SK-N-MC (cell line): ENCODE results near the gene KLRC2.
A peak's percentile ranks its signal among the peaks of the same experiment; 100 is the strongest.
"Not testable (repeated sequence)": the region's sequence is repeated elsewhere in the genome, so short reads cannot be mapped to it uniquely, and the experiment has no call there.

Source experiments
- DNase-seq: peaks from one replicate; pipeline ENCODE4 v3.0.0-alpha.2; 2011; ENCODE audit warnings: low read depth, low spot score
- H3K27ac ChIP-seq: fragments of 200-600 bp; sonication (generic); 2 replicates; pipeline ENCODE4 v1.5.1; 2016; ENCODE audit warnings: mixed run types
- H3K36me3 ChIP-seq: fragments of 200-600 bp; sonication (generic); 2 replicates; pipeline ENCODE4 v1.6.1; 2017; ENCODE audit warnings: antibody characterized with exemption, low read length, mixed read lengths; ENCODE audit not compliant: insufficient read depth
- H3K4me3 ChIP-seq: fragments of 200-600 bp; sonication (generic); 2 replicates; pipeline ENCODE4 v1.5.1; 2016
- H3K9ac ChIP-seq: fragments of 200-600 bp; sonication (generic); 2 replicates; pipeline ENCODE4 v1.8.0; 2017; ENCODE audit warnings: mixed run types, mixed read lengths; ENCODE audit not compliant: insufficient read length
- H3K9me3 ChIP-seq: fragments of 200-600 bp; sonication (generic); 2 replicates; pipeline ENCODE4 v1.6.1; 2017; ENCODE audit warnings: low read depth, mild to moderate bottlenecking, antibody characterized with exemption, low read length, moderate library complexity, mixed read lengths
- EZH2 ChIP-seq: fragments of 200-600 bp; sonication (generic); IDR thresholded peaks from one replicate; pipeline ENCODE4 v1.6.1; 2017; ENCODE audit warnings: antibody characterized with exemption
- FOXP2 ChIP-seq: optimal IDR thresholded peaks from 2 replicates; pipeline ENCODE3; 2011; ENCODE audit warnings: mild to moderate bottlenecking, moderate library complexity; ENCODE audit not compliant: insufficient read depth; ENCODE audit errors: extremely low read length, control extremely low read depth
- POLR2AphosphoS5 ChIP-seq: IDR thresholded peaks from 2 replicates; pipeline ENCODE4 v1.6.1; 2012; ENCODE audit warnings: mild to moderate bottlenecking, low read depth, low read length, borderline replicate concordance

KLRC2 gene

GRCh38 chr12:10395390-10395998, 40.3 kb downstream of the KLRC2 start:
- no peaks in the 10 kb centered on the region for H3K36me3 ChIP-seq
- peak overlapping the region; percentile 40 for H3K9ac ChIP-seq
- TF ChIP-seq POLR2AphosphoS5: peak; percentile 44; the same call in 1 of the 2 replicates
- TF ChIP-seq FOXP2: no peak
- peak overlapping the region; percentile 82 for H3K27ac ChIP-seq
- H3K4me3 ChIP-seq: peak overlapping the region; percentile 65
- H3K9me3 ChIP-seq: no peaks in the 10 kb centered on the region
- DNase-seq: peak; percentile 84

DNA sequence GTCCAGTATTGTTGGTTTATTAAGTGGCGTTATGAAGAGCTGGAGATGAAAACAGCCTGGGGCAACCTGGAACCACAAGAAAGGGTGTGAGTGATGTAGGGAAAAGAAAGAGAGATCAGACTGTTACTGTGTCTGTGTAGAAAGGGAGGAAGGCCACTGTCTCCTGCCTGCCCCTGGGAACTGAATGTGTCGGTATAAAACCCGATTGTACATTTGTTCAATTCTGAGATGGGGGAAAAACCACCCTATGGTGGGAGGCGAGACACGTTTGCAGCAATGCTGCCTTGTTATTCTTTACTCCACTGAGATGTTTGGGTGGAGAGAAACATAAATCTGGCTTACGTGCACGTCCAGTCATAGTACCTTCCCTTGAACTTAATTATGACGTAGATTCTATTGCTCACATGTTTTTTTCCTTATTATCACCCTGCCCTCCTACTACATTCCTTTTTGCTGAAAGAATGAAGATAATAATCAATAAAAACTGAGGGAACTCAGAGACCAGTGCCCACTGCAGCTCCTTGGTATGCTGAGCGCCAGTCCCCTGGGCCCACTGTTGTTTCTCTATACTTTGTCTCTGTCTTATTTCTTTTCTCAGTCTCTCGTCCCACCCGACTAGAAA, 41.2 kb downstream of the KLRC2 start:
- Histone ChIP-seq H3K27ac (peak overlapping the region; percentile 82), H3K4me3 (peak overlapping the region; percentile 65)
- H3K9me3 ChIP-seq, H3K36me3 ChIP-seq, H3K9ac ChIP-seq, DNase-seq: not testable (repeated sequence)

- TF ChIP-seq EZH2: no peak
- no peak for TF ChIP-seq POLR2AphosphoS5
- no peak for TF ChIP-seq FOXP2
- no peak overlapping the region for H3K4me3 ChIP-seq
- no peak overlapping the region for H3K27ac ChIP-seq
- no peak overlapping the region for H3K9ac ChIP-seq
- no peaks in the 10 kb centered on the region for H3K36me3 ChIP-seq
- no peaks in the 10 kb centered on the region for H3K9me3 ChIP-seq
- DNase-seq: no peak
Measured at GRCh38 chr12:10393291-10393690, 42.5 kb downstream of the KLRC2 start.

DNA sequence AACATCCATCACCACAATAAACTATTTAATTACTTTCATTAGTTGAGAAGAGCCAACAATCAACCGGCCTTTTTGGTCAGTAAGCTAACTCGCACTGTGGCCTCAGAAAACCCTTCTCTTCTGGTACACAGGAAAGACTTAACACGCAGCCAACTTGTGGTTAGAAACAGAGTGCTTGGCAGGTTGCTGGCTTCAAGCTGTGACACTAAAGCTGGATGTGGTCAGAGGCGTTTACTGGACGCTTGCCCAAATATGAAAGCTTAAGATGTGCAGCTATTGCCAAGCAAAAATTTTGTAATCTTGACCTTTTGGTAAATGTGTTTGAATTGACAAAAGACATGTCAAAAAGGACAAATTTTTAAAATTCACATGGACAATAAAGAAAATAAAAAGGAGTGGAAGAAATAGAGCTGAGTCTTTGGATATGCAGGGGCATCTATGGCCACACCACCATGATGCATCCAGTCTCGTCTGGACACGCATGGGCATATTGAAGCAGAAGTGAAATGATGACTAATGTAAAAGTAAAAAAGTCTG, 43.3 kb downstream of the KLRC2 start:
- Histone ChIP-seq H3K27ac (no peak overlapping the region), H3K4me3 (no peak overlapping the region), H3K9ac (no peak overlapping the region), H3K36me3 (no peaks in the 10 kb centered on the region), H3K9me3 (no peaks in the 10 kb centered on the region)
- no peak for DNase-seq
- TF ChIP-seq POLR2AphosphoS5: no peak
- TF ChIP-seq EZH2: no peak
- TF ChIP-seq FOXP2: no peak

DNA sequence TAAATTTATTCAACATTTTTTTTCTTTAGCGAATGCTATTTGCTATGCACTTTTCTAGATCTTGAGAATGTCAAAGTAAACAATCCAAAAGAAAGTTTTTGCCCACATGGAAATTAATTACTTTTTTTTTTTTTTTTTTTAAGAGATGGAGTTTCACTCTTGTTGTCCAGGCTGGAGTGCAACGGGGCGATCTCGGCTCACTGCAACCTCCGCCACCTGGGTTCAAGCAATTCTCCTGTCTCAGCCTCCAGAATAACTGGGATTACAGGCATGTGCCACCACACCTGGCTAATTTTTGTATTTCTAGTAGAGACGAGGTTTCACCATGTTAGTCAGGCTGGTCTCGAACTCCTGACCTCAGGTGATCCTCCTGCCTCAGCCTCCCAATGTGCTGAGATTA, 44.8 kb downstream of the KLRC2 start:
- not testable (repeated sequence) for H3K27ac ChIP-seq, H3K9ac ChIP-seq, H3K9me3 ChIP-seq, H3K4me3 ChIP-seq, H3K36me3 ChIP-seq, DNase-seq

DNA sequence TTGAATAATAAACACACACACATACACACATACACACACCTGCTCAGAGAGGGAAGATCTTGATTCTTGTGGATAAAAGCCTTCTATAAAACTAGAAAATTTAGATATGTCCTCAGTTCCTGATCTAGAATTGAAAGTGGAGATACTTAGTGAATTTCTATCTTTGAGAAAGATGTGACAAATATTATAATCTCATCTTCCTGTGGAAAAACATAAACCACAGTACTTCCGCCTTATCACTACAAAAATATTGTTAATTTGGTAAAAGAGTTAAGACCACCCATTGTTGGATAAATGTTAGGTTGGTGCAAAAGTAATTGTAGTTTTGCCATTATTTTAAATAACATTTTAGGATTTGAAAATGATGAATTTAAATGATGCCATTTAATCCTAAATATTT, 45.9 kb downstream of the KLRC2 start, which contains the start of gene KLRK1:
TSS of gene KLRK1 (minus strand) at position 138 of the 400 bp plus-strand sequence. CDS start 1,231 bp downstream, outside the sequence.
- H3K27ac ChIP-seq: no peak within 1 kb of the TSS
- H3K4me3 ChIP-seq: no peak within 1 kb of the TSS
- H3K9ac ChIP-seq: no peak within 1 kb of the TSS
- no peak for DNase-seq
- no peaks in the 10 kb centered on the region for H3K36me3 ChIP-seq
- TF ChIP-seq POLR2AphosphoS5 (no peak), FOXP2 (no peak), EZH2 (no peak)
- no peaks in the 10 kb centered on the region for H3K9me3 ChIP-seq

DNA sequence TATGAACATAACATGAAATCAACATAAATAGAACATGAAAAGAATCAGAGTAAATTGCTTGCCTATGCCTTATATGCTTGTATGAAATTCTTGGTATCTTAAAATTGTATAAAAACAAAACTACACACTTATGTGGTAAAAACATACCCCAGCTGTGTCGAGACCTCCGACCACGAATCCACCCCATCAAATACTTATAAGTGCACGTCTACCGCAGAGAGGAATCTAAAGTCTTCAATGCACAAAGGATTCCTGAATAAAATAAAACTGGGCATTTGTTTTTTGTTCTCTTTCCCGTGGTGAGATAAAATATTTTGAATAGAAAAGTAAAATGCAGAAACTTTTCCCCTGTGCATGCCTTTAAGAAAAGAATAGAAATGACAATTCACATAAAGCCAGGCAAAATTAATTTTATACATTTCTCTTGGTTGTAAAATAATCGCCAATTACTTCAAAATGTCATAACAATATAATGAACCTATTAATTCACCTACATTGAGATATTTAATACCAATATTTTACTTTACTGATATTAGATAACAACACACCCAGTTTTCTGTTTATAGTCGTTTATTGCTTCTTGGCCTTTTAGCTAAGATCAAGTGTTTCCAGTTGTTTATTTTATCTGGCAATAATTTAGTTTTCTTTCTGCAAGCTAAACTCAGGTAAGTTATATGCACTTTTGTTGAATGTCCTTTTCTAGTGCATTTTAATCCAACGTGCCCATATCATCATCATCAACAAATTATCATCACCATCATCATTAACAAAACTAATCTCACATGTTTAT, 47.0 kb downstream of the KLRC2 start:
- Histone ChIP-seq H3K36me3 (no peaks in the 10 kb centered on the region), H3K9ac (no peak overlapping the region), H3K9me3 (peaks cover 7% of the 10 kb centered on the region; the same call in 1 of the 2 replicates), H3K27ac (no peak overlapping the region), H3K4me3 (no peak overlapping the region)
- TF ChIP-seq EZH2: no peak
- no peak for TF ChIP-seq FOXP2
- TF ChIP-seq POLR2AphosphoS5: no peak
- DNase-seq: no peak

DNA sequence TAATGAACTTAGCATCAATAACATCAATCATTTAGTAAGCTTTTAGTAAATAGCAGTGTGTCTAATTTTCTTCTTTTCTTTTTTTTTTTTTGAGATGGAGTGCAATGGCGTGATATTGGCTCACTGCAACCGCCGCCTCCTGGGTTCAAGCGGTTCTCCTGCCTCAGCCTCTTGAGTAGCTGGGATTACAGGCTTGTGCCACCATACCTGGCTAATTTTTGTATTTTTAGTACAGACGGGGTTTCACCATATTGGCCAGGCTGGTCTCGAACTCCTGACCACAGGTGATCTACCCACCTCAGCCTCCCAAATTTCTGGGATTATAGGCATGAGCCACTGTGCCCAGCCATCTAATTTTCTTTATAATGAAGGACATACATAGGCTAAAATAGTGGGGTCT, 48.3 kb downstream of the KLRC2 start:
- DNase-seq, H3K36me3 ChIP-seq, H3K4me3 ChIP-seq, H3K9me3 ChIP-seq, H3K9ac ChIP-seq, H3K27ac ChIP-seq: not testable (repeated sequence)
